ENCODE data around the gene KIAA1671.

DNA sequence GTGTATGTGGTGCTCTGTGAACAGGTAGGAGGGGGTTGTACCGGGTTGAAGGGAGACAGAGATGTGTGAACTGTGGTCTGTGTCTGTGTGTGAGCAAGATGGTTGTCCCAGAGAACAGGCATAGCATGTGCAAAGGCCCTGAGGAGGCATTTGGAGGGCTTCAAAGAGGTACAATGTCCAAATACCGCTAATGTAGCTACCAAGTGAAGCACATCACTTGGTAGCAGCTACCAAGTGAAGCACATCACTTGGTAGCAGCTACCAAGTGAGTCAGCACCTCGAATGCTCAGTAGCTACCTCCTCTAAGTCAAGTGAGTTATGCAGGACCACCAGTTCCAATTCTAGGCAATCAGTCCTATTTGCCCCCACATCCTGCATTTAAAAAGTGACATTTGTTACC is 72.4 kb downstream of the KIAA1671 start:
- TF ChIP-seq, protein P1, sequence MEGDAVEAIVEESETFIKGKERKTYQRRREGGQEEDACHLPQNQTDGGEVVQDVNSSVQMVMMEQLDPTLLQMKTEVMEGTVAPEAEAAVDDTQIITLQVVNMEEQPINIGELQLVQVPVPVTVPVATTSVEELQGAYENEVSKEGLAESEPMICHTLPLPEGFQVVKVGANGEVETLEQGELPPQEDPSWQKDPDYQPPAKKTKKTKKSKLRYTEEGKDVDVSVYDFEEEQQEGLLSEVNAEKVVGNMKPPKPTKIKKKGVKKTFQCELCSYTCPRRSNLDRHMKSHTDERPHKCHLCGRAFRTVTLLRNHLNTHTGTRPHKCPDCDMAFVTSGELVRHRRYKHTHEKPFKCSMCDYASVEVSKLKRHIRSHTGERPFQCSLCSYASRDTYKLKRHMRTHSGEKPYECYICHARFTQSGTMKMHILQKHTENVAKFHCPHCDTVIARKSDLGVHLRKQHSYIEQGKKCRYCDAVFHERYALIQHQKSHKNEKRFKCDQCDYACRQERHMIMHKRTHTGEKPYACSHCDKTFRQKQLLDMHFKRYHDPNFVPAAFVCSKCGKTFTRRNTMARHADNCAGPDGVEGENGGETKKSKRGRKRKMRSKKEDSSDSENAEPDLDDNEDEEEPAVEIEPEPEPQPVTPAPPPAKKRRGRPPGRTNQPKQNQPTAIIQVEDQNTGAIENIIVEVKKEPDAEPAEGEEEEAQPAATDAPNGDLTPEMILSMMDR (optimal IDR thresholded peaks at IDR 0.05 in 1 of 3, IDR thresholded peaks at IDR 0.05 in 1 of 3, conservative IDR thresholded peaks at IDR 0.05 in 1 of 3; ENCODE audit: extremely low read depth in 1 of 3, insufficient read depth in 2 of 3, low read length in 3 of 3) = no peak
- no peak for TF ChIP-seq EZH2 (IDR thresholded peaks at IDR 0.05; ENCODE audit: low read length)

Measured in keratinocyte (primary cell).